HEK293 (cell line): ENCODE measurements around the gene SLC27A3.
"Not testable (repeated sequence)": the region's sequence is repeated elsewhere in the genome, so short reads cannot be mapped to it uniquely, and the experiment has no call there.

ENCODE experiments used
- CTCF ChIA-PET: fragments of 350-600 bp; formaldehyde crosslinking; extraction: SDS; loops from one replicate; lab custom pipeline; 2021; ENCODE audit warnings: antibody characterized with exemption; lab: Yijun Ruan, JAX
- POLR2A ChIA-PET: fragments of 300-600 bp; formaldehyde crosslinking; extraction: SDS; loops from one replicate; lab custom pipeline; 2020; ENCODE audit warnings: antibody characterized with exemption, inconsistent platforms; lab: Yijun Ruan, JAX
- H3K27ac ChIP-seq: fragments of 200-500 bp; sonication (Bioruptor generic); 2 replicates; pipeline ENCODE4 v1.5.1; 2014; ENCODE audit warnings: low read depth, low read length, control low read depth, inconsistent platforms; ENCODE audit errors: extremely low read depth
- H3K36me3 ChIP-seq, 2 experiments: fragments of 200-500 bp in 1 of 2; sonication (Bioruptor generic) in 1 of 2; 1 replicate in 1 of 2; 2 replicates in 1 of 2; pipeline ENCODE4 v1.5.1; 2014 to 2017; ENCODE audit warnings: inconsistent platforms in 2 of 2, low read length in 2 of 2; ENCODE audit not compliant: control insufficient read depth in 2 of 2, insufficient read depth in 1 of 2
- H3K4me1 ChIP-seq: fragments of 200-500 bp; sonication (Bioruptor generic); 2 replicates; pipeline ENCODE4 v1.5.1; 2014; ENCODE audit warnings: mild to moderate bottlenecking, low read length, inconsistent platforms; ENCODE audit not compliant: control insufficient read depth, insufficient read depth
- H3K4me3 ChIP-seq: 2 replicates; pipeline ENCODE4 v1.5.1; 2011; ENCODE audit warnings: low read depth, mild to moderate bottlenecking, control low read depth, low read length, moderate library complexity
- H3K9me3 ChIP-seq: fragments of 200-500 bp; sonication (Bioruptor generic); 2 replicates; pipeline ENCODE4 v1.5.1; 2014; ENCODE audit warnings: low read depth, low read length, inconsistent platforms; ENCODE audit not compliant: control insufficient read depth, insufficient read depth
- BCL11B ChIP-seq: fragments of 450-650 bp; formaldehyde crosslinking; IDR thresholded peaks from 2 replicates; pipeline ENCODE4 v1.5.1; 2016; ENCODE audit warnings: low read depth, missing biosample characterization, missing genetic modification characterization
- PRDM1 ChIP-seq: fragments of 450-650 bp; formaldehyde crosslinking; IDR thresholded peaks from 2 replicates; pipeline ENCODE4; 2016; ENCODE audit warnings: missing biosample characterization, missing genetic modification characterization
- YY1 ChIP-seq: fragments of 450-650 bp; formaldehyde crosslinking; IDR thresholded peaks from 2 replicates; pipeline ENCODE4 v1.5.1; 2018; ENCODE audit warnings: missing biosample characterization, missing genetic modification characterization
- YY2 ChIP-seq: fragments of 450-650 bp; formaldehyde crosslinking; IDR thresholded peaks from 2 replicates; pipeline ENCODE4 v1.5.1; 2016; ENCODE audit warnings: missing biosample characterization, missing genetic modification characterization
- ZBTB48 ChIP-seq: fragments of 450-650 bp; formaldehyde crosslinking; IDR thresholded peaks from 2 replicates; pipeline ENCODE4 v1.5.1; 2016; ENCODE audit warnings: missing biosample characterization, missing genetic modification characterization
- ZNF121 ChIP-seq: fragments of 450-650 bp; formaldehyde crosslinking; IDR thresholded peaks from 2 replicates; pipeline ENCODE4 v1.5.1; 2016; ENCODE audit warnings: missing biosample characterization, missing genetic modification characterization
- ZNF184 ChIP-seq: fragments of 450-650 bp; IDR thresholded peaks from 2 replicates; pipeline ENCODE4 v1.5.1; 2018; ENCODE audit warnings: missing biosample characterization, mild to moderate bottlenecking, missing genetic modification characterization
- ZNF2 ChIP-seq: fragments of 450-650 bp; formaldehyde crosslinking; IDR thresholded peaks from 2 replicates; pipeline ENCODE4 v1.5.1; 2016; ENCODE audit warnings: missing biosample characterization, missing genetic modification characterization
- ZNF48 ChIP-seq: fragments of 450-650 bp; formaldehyde crosslinking; IDR thresholded peaks from 2 replicates; pipeline ENCODE4 v1.5.1; 2016; ENCODE audit warnings: missing biosample characterization, missing genetic modification characterization
- ZNF501 ChIP-seq: fragments of 450-650 bp; formaldehyde crosslinking; IDR thresholded peaks from 2 replicates; pipeline ENCODE4 v1.5.1; 2016; ENCODE audit warnings: missing biosample characterization, missing genetic modification characterization
- ZNF529 ChIP-seq: fragments of 450-650 bp; formaldehyde crosslinking; IDR thresholded peaks from 2 replicates; pipeline ENCODE4 v1.5.1; 2017; ENCODE audit warnings: missing genetic modification characterization, missing biosample characterization; ENCODE audit not compliant: insufficient replicate concordance
- ZNF558 ChIP-seq: fragments of 450-650 bp; formaldehyde crosslinking; IDR thresholded peaks from 2 replicates; pipeline ENCODE4 v1.5.1; 2016; ENCODE audit warnings: missing biosample characterization, missing genetic modification characterization
- ZNF664 ChIP-seq: fragments of 450-650 bp; formaldehyde crosslinking; IDR thresholded peaks from 2 replicates; pipeline ENCODE4 v1.5.1; 2016; ENCODE audit warnings: missing biosample characterization, missing genetic modification characterization
- TF ChIP-seq, protein P1 (sequence below): fragments of 450-650 bp; formaldehyde crosslinking; IDR thresholded peaks from 2 replicates; pipeline ENCODE4 v1.5.1; 2016; ENCODE audit warnings: missing biosample characterization, missing genetic modification characterization
- TF ChIP-seq, protein P2 (sequence below): fragments of 450-650 bp; formaldehyde crosslinking; IDR thresholded peaks from 2 replicates; pipeline ENCODE4 v1.5.1; 2017; ENCODE audit warnings: missing biosample characterization, missing genetic modification characterization
- TF ChIP-seq, protein P3 (sequence below): fragments of 450-650 bp; formaldehyde crosslinking; IDR thresholded peaks from 2 replicates; pipeline ENCODE4 v1.5.1; 2017; ENCODE audit warnings: missing biosample characterization, missing genetic modification characterization
- TF ChIP-seq, protein P4 (sequence below): fragments of 450-650 bp; formaldehyde crosslinking; IDR thresholded peaks from 2 replicates; pipeline ENCODE4 v1.5.1; 2016; ENCODE audit warnings: missing biosample characterization, missing genetic modification characterization

The SLC27A3 gene

DNA sequence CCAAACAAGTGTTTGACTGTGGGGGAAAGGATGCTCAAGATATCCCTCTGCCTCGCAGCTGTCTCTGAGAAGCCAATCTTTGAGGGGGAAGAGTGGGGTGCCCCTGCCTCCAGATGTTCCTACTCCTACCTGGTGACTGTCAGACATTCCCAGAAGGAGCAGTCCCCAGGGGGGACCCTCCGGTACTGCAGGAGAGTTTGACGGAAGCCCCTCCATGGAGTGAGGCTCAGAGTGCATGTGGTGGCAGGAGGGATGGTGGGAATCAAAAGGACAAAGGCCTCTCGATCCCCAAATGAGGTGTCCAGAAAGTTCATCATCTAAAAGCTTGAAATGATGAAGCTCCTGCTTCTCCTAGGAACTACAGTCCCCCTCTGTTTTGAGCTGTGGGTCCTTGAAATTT, 5.3 kb downstream of the SLC27A3 start:
- Histone ChIP-seq H3K36me3 (peaks cover 0 to 6% of the 10 kb centered on the region in 2 experiments; a peak in 1 of 3 replicates), H3K9me3 (no peaks in the 10 kb centered on the region), H3K4me1 (peaks cover 4% of the 10 kb centered on the region), H3K27ac (no peak overlapping the region), H3K4me3 (no peak overlapping the region)
- POLR2A ChIA-PET, result interaction anchor here (0.7 to 1.1 kb wide), 2 partner anchors 206 to 210 kb away, joined by 3 read pairs; partner anchors contain the start of gene RPS27
- CTCF ChIA-PET, result interaction anchor here (0.6 kb wide), 1 partner anchor 139 kb away, joined by 3 read pairs; no protein-coding TSS in a partner anchor
- TF ChIP-seq ZBTB48 (tag by site-specific recombination), result no peak
- no peak for TF ChIP-seq ZNF2
- TF ChIP-seq, protein P1, sequence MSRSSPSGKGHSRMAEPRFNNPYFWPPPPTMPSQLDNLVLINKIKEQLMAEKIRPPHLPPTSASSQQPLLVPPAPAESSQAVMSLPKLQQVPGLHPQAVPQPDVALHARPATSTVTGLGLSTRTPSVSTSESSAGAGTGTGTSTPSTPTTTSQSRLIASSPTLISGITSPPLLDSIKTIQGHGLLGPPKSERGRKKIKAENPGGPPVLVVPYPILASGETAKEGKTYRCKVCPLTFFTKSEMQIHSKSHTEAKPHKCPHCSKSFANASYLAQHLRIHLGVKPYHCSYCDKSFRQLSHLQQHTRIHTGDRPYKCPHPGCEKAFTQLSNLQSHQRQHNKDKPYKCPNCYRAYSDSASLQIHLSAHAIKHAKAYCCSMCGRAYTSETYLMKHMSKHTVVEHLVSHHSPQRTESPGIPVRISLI (tag by site-specific recombination), result no peak
- TF ChIP-seq YY1 (tag by site-specific recombination), result no peak
- no peak for TF ChIP-seq ZNF48
- TF ChIP-seq ZNF184 (tag by site-specific recombination), result no peak
- TF ChIP-seq, protein P2, sequence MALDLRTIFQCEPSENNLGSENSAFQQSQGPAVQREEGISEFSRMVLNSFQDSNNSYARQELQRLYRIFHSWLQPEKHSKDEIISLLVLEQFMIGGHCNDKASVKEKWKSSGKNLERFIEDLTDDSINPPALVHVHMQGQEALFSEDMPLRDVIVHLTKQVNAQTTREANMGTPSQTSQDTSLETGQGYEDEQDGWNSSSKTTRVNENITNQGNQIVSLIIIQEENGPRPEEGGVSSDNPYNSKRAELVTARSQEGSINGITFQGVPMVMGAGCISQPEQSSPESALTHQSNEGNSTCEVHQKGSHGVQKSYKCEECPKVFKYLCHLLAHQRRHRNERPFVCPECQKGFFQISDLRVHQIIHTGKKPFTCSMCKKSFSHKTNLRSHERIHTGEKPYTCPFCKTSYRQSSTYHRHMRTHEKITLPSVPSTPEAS (tag by site-specific recombination), result no peak
- TF ChIP-seq, protein P3, sequence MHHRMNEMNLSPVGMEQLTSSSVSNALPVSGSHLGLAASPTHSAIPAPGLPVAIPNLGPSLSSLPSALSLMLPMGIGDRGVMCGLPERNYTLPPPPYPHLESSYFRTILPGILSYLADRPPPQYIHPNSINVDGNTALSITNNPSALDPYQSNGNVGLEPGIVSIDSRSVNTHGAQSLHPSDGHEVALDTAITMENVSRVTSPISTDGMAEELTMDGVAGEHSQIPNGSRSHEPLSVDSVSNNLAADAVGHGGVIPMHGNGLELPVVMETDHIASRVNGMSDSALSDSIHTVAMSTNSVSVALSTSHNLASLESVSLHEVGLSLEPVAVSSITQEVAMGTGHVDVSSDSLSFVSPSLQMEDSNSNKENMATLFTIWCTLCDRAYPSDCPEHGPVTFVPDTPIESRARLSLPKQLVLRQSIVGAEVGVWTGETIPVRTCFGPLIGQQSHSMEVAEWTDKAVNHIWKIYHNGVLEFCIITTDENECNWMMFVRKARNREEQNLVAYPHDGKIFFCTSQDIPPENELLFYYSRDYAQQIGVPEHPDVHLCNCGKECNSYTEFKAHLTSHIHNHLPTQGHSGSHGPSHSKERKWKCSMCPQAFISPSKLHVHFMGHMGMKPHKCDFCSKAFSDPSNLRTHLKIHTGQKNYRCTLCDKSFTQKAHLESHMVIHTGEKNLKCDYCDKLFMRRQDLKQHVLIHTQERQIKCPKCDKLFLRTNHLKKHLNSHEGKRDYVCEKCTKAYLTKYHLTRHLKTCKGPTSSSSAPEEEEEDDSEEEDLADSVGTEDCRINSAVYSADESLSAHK (tag by site-specific recombination), result no peak
- TF ChIP-seq PRDM1 (tag by site-specific recombination), result no peak
- TF ChIP-seq BCL11B (tag by site-specific recombination), result no peak
- TF ChIP-seq ZNF529 (tag by site-specific recombination), result no peak
- TF ChIP-seq ZNF664, result no peak
- TF ChIP-seq ZNF558 (tag by site-specific recombination), result no peak
- TF ChIP-seq YY2 (tag by site-specific recombination), result no peak
- TF ChIP-seq ZNF501, result no peak

DNA sequence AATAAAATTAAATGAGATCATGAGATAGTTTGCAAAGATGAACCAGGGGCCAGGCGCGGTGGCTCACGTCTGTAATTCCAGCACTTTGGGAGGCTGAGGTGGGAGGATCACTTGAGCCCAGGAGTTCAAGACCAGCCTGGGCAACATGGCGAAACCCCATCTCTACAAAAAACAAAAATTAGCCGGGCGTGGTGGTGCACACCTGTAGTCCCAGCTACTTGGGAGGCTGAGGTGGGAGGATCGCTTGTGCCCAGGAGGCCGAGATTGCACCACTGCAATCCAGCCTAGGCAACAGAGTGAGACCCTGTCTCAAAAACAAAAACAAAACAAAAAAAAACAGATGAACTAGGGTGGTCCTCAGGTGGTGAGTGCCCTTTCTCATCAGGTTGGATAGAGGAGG, 7.4 kb downstream of the SLC27A3 start:
- H3K4me1 ChIP-seq, H3K4me3 ChIP-seq, H3K36me3 ChIP-seq: not testable (repeated sequence)
- H3K27ac ChIP-seq, result 0 out of 2 replicates have a peak overlapping the region, but pooled peaks have one; percentile 67
- TF ChIP-seq, protein P4, sequence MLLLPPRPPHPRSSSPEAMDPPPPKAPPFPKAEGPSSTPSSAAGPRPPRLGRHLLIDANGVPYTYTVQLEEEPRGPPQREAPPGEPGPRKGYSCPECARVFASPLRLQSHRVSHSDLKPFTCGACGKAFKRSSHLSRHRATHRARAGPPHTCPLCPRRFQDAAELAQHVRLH (tag by site-specific recombination), result peak; percentile 61; the same call in 1 of the 2 replicates
- TF ChIP-seq ZNF664 (0 out of 2 replicates have a peak, but pooled peaks have one; percentile 38), ZNF121 (tag by site-specific recombination) (0 out of 2 replicates have a peak, but pooled peaks have one; percentile 18)
- TF ChIP-seq, all 188 proteins: peak for 3; not testable (repeated sequence) for 185
- H3K9me3 ChIP-seq, POLR2A ChIA-PET: not testable (repeated sequence)
- CTCF ChIA-PET, result interaction anchor here (1.3 kb wide), 1 partner anchor 15 kb away, joined by 7 read pairs; no protein-coding TSS in a partner anchor
